Activated naive CD8-positive, alpha-beta T cell treated with anti-CD3 and anti-CD28 coated beads, Interleukin-2, amount 10 ng/mL, durations not matched to agents 7 days and 5 days (primary cell): ENCODE results near the gene DYNLT2B. TPM values are rescaled to one million over a fixed set of nuclear protein-coding genes. Genes with fewer than 3 reads are reported as not detected.
"Not testable (repeated sequence)": the region's sequence is repeated elsewhere in the genome, so short reads cannot be mapped to it uniquely, and the experiment has no call there.

Experiments
- ATAC-seq: fragments of 150-1000 bp; cut with Tn5 transposase; one replicate; pipeline ENCODE4 v1.10.0; 2021; ENCODE audit warnings: low read depth, moderate library complexity
- POLR2A ChIA-PET: fragments of 350-600 bp; sonication (Branson Sonifier 250); formaldehyde crosslinking; loops from one replicate; lab custom pipeline; 2021; ENCODE audit warnings: antibody characterized with exemption; lab: Charles Lee
- DNase-seq: peaks from one replicate; pipeline ENCODE4 v3.0.0; 2021
- H3K27ac Mint-ChIP-seq: one replicate; pipeline ENCODE4 v1.8.0; 2022; ENCODE audit warnings: mild to moderate bottlenecking, mixed read lengths
- H3K27me3 Mint-ChIP-seq: one replicate; pipeline ENCODE4 v1.8.0; 2022; ENCODE audit warnings: mild to moderate bottlenecking, moderate library complexity, mixed read lengths
- H3K36me3 Mint-ChIP-seq: one replicate; pipeline ENCODE4 v1.8.0; 2021; ENCODE audit warnings: mild to moderate bottlenecking, mixed read lengths
- H3K4me1 Mint-ChIP-seq: one replicate; pipeline ENCODE4 v1.8.0; 2021; ENCODE audit warnings: mixed read lengths
- H3K4me3 Mint-ChIP-seq: one replicate; pipeline ENCODE4 v1.8.0; 2022; ENCODE audit warnings: mild to moderate bottlenecking, moderate library complexity, mixed read lengths
- H3K9me3 Mint-ChIP-seq: one replicate; pipeline ENCODE4 v1.8.0; 2021; ENCODE audit warnings: mixed read lengths
- total RNA-seq, 2 experiments: library from RNA; stranded (reverse); gene quantifications; one replicate each; pipeline ENCODE4 v1.2.3, GENCODE V29; 2021

DYNLT2B gene
- total RNA-seq, 2 experiments from 2014 or later = 15.4 to 18.9 TPM

- no peak for DNase-seq
- no peak overlapping the region for H3K27ac Mint-ChIP-seq
- H3K27me3 Mint-ChIP-seq = no peaks in the 10 kb centered on the region
- H3K36me3 Mint-ChIP-seq = peaks cover 19% of the 10 kb centered on the region
- no peaks in the 10 kb centered on the region for H3K9me3 Mint-ChIP-seq
- POLR2A ChIA-PET = interaction anchor here (0.8 to 1.4 kb wide), 2 partner anchors 27 to 66 kb away, joined by 4 to 8 read pairs; partner anchors contain the start of gene DYNLT2B
- H3K4me3 Mint-ChIP-seq = no peak overlapping the region
- ATAC-seq = no peak
- H3K4me1 Mint-ChIP-seq = peaks cover 7% of the 10 kb centered on the region
Observed at GRCh38 chr3:196251918-196252317, 66.1 kb downstream of the DYNLT2B start.

GRCh38 chr3:196246612-196247308 lies 71.3 kb downstream of the DYNLT2B start:
- Mint-ChIP-seq H3K27me3 (no peaks in the 10 kb centered on the region), H3K4me3 (no peak overlapping the region), H3K9me3 (no peaks in the 10 kb centered on the region), H3K27ac (no peak overlapping the region), H3K36me3 (peaks cover 28% of the 10 kb centered on the region), H3K4me1 (peaks cover 4% of the 10 kb centered on the region)
- ATAC-seq (no peak), DNase-seq (no peak)
- POLR2A ChIA-PET = no interaction called here

- H3K9me3 Mint-ChIP-seq, H3K4me3 Mint-ChIP-seq, POLR2A ChIA-PET, H3K27me3 Mint-ChIP-seq, DNase-seq, H3K27ac Mint-ChIP-seq, H3K4me1 Mint-ChIP-seq, ATAC-seq: not testable (repeated sequence)
- H3K36me3 Mint-ChIP-seq = peaks cover 24% of the 10 kb centered on the region
Observed at GRCh38 chr3:196244166-196244565, 73.9 kb downstream of the DYNLT2B start.

- Mint-ChIP-seq H3K9me3 (no peaks in the 10 kb centered on the region), H3K4me3 (no peak overlapping the region), H3K27me3 (no peaks in the 10 kb centered on the region), H3K4me1 (peaks cover 9% of the 10 kb centered on the region), H3K36me3 (peaks cover 22% of the 10 kb centered on the region), H3K27ac (no peak overlapping the region)
- POLR2A ChIA-PET = no interaction called here
- ATAC-seq (no peak), DNase-seq (no peak)
Observed at GRCh38 chr3:196241704-196242103, 76.3 kb downstream of the DYNLT2B start.

Other genes starting within 250 kb of the DYNLT2B start
- gene TFRC, start 236.2 kb downstream of the DYNLT2B start, total RNA-seq = 100 to 1,000 TPM; 168 to 171 TPM
- gene ZDHHC19, start 106.8 kb downstream of the DYNLT2B start, total RNA-seq = not detected
- not detected for gene SLC51A, start 101.7 kb downstream of the DYNLT2B start, total RNA-seq
- gene PCYT1A, start 30.5 kb downstream of the DYNLT2B start, total RNA-seq = 10 to 100 TPM; 58.4 to 64.2 TPM
- gene TM4SF19, start 20.1 kb upstream of the DYNLT2B start, total RNA-seq = 1 to 10 TPM; 2.6 to 3.8 TPM
- 10 to 100 TPM; 62.2 to 62.6 TPM for gene UBXN7, start 114.2 kb upstream of the DYNLT2B start, total RNA-seq
- gene RNF168, start 185.5 kb upstream of the DYNLT2B start, total RNA-seq = 10 to 100 TPM; 46.9 to 48.4 TPM
- gene SMCO1, start 197.1 kb upstream of the DYNLT2B start, total RNA-seq = not detected